GM21529 (cell line): Measurements from ENCODE around the gene LRRC17.
"Not testable (repeated sequence)": the region's sequence is repeated elsewhere in the genome, so short reads cannot be mapped to it uniquely, and the experiment has no call there.

Experiments used
- ATAC-seq: cut with Tn5 transposase; IDR thresholded peaks from one replicate; pipeline ENCODE4 v1.9.1; 2021; ENCODE audit not compliant: unreplicated experiment

LRRC17 gene

GRCh38 chr7:102897211-102897631, 15.6 kb upstream of the LRRC17 start:
- ATAC-seq = no peak

GRCh38 chr7:102897856-102898531, 14.8 kb upstream of the LRRC17 start:
- ATAC-seq = no peak

GRCh38 chr7:102898532-102898859, 14.3 kb upstream of the LRRC17 start:
- no peak for ATAC-seq

GRCh38 chr7:102902052-102902451, 10.7 kb upstream of the LRRC17 start:
- ATAC-seq = not testable (repeated sequence)

- not testable (repeated sequence) for ATAC-seq
These were observed 9.2 kb upstream of the LRRC17 start for GRCh38 chr7:102903576-102903975.

- no peak for ATAC-seq
These were observed 4.1 kb upstream of the LRRC17 start for GRCh38 chr7:102908676-102909075.

GRCh38 chr7:102913826-102914225, 1.0 kb downstream of the LRRC17 start:
- no peak for ATAC-seq

- ATAC-seq = no peak
These were observed 1.8 kb downstream of the LRRC17 start for GRCh38 chr7:102914585-102914984.

GRCh38 chr7:102916426-102916825, 3.6 kb downstream of the LRRC17 start:
- ATAC-seq = no peak

- ATAC-seq = no peak
These were observed 4.1 kb downstream of the LRRC17 start for GRCh38 chr7:102916881-102917280.

GRCh38 chr7:102917436-102918353, 4.9 kb downstream of the LRRC17 start:
- ATAC-seq = no peak

- ATAC-seq = no peak
These were observed 6.0 kb downstream of the LRRC17 start for GRCh38 chr7:102918845-102919244.

- no peak for ATAC-seq
These were observed 13.4 kb downstream of the LRRC17 start for GRCh38 chr7:102925976-102926782.

- no peak for ATAC-seq
These were observed 14.0 kb downstream of the LRRC17 start for GRCh38 chr7:102926783-102927140.

GRCh38 chr7:102927312-102927933, 14.6 kb downstream of the LRRC17 start:
- ATAC-seq = no peak

- ATAC-seq = no peak
These were observed 19.0 kb downstream of the LRRC17 start for GRCh38 chr7:102931757-102932156.

- ATAC-seq = no peak
These were observed 21.0 kb downstream of the LRRC17 start for GRCh38 chr7:102933763-102934162.

GRCh38 chr7:102934239-102934638, 21.4 kb downstream of the LRRC17 start:
- ATAC-seq = no peak

GRCh38 chr7:102934701-102935100, 21.9 kb downstream of the LRRC17 start:
- no peak for ATAC-seq

- ATAC-seq = no peak
These were observed 22.8 kb downstream of the LRRC17 start for GRCh38 chr7:102935450-102936115.

- no peak for ATAC-seq
These were observed 25.9 kb downstream of the LRRC17 start for GRCh38 chr7:102938679-102939078.
